SU-DHL-6 (cell line): Measurements from ENCODE around the gene ARHGAP29.

Experiments used
- H2AFZ ChIP-seq: fragments of 200-600 bp; sonication (generic); 2 replicates; pipeline ENCODE4 v1.6.1; 2014; ENCODE audit warnings: low read depth, mild to moderate bottlenecking, moderate library complexity, mixed read lengths, antibody characterized with exemption, low read length; ENCODE audit not compliant: severe bottlenecking
- H3F3A ChIP-seq: fragments of 200-600 bp; shearing (Covaris generic); 2 replicates; pipeline ENCODE4 v1.6.0; 2016; ENCODE audit warnings: antibody characterized with exemption, mild to moderate bottlenecking; ENCODE audit not compliant: insufficient read depth
- H3K27ac ChIP-seq: fragments of 200-600 bp; sonication (generic); 2 replicates; pipeline ENCODE4 v1.5.1; 2016; ENCODE audit warnings: low read depth, mild to moderate bottlenecking, low read length, moderate library complexity, mixed read lengths
- H3K27me3 ChIP-seq: fragments of 200-600 bp; sonication (generic), shearing (Covaris generic); 2 replicates; pipeline ENCODE4 v1.6.0; 2014; ENCODE audit warnings: mild to moderate bottlenecking, low read length
- H3K36me3 ChIP-seq: fragments of 200-600 bp; sonication (generic); 2 replicates; pipeline ENCODE4 v1.6.1; 2014; ENCODE audit warnings: mild to moderate bottlenecking, low read length, mixed read lengths
- H3K4me2 ChIP-seq: fragments of 300-600, 200-600 bp; shearing (Covaris generic), sonication (generic); 2 replicates; pipeline ENCODE4 v1.6.0; 2014; ENCODE audit warnings: low read length, low read depth, mild to moderate bottlenecking; ENCODE audit not compliant: poor library complexity, severe bottlenecking
- H3K4me3 ChIP-seq: fragments of 200-600 bp; sonication (generic); 2 replicates; pipeline ENCODE4 v1.5.1; 2014; ENCODE audit warnings: antibody characterized with exemption, low read length, mild to moderate bottlenecking, mixed read lengths; ENCODE audit not compliant: insufficient read depth, poor library complexity, severe bottlenecking
- H3K79me2 ChIP-seq: fragments of 200-600 bp; sonication (generic); 2 replicates; pipeline ENCODE4 v1.6.1; 2014; ENCODE audit warnings: mild to moderate bottlenecking, low read length, moderate library complexity; ENCODE audit not compliant: insufficient read depth
- H3K9ac ChIP-seq: fragments of 200-600 bp; sonication (generic); 2 replicates; pipeline ENCODE4 v1.7.0; 2014; ENCODE audit warnings: mild to moderate bottlenecking, low read length
- H3K9me2 ChIP-seq: fragments of 200-600 bp; sonication (generic); replicated peaks from 2 replicates; pipeline ENCODE4 v1.6.1; 2014; ENCODE audit warnings: low read length; ENCODE audit not compliant: insufficient read depth
- H3K9me3 ChIP-seq: fragments of 200-600 bp; sonication (generic); 2 replicates; pipeline ENCODE4 v1.6.1; 2014; ENCODE audit warnings: low read length, mixed read lengths; ENCODE audit not compliant: insufficient read depth
- H4K20me1 ChIP-seq: fragments of 200-600 bp; sonication (generic); 2 replicates; pipeline ENCODE4 v1.6.1; 2014; ENCODE audit warnings: low read depth, mild to moderate bottlenecking, antibody characterized with exemption, low read length, moderate library complexity, mixed read lengths
- CTCF ChIP-seq: fragments of 200-600 bp; sonication (generic); IDR thresholded peaks from one replicate; pipeline ENCODE4 v1.5.1; 2017; ENCODE audit warnings: antibody characterized with exemption, mild to moderate bottlenecking, low read length, moderate library complexity; ENCODE audit not compliant: insufficient read depth, poor library complexity, severe bottlenecking
- EZH2phosphoT487 ChIP-seq: fragments of 200-600 bp; sonication (generic), shearing (Covaris generic); conservative IDR thresholded peaks from 2 replicates; pipeline ENCODE4 v1.6.1; 2018; ENCODE audit warnings: mild to moderate bottlenecking, antibody characterized with exemption, low read length, moderate library complexity, mixed read lengths

ARHGAP29 gene

GRCh38 chr1:94244816-94245215, 7.4 kb upstream of the ARHGAP29 start:
- H3K27ac ChIP-seq = no peak overlapping the region
- no peak overlapping the region for H3K9ac ChIP-seq
- no peak overlapping the region for H3K4me2 ChIP-seq
- H3F3A ChIP-seq = no peaks in the 10 kb centered on the region
- H3K36me3 ChIP-seq = no peaks in the 10 kb centered on the region
- no peaks in the 10 kb centered on the region for H4K20me1 ChIP-seq
- no peak overlapping the region for H3K4me3 ChIP-seq
- H3K79me2 ChIP-seq = no peaks in the 10 kb centered on the region
- no peaks in the 10 kb centered on the region for H3K9me3 ChIP-seq
- TF ChIP-seq EZH2phosphoT487 (no peak), CTCF (no peak)
- no peaks in the 10 kb centered on the region for H3K27me3 ChIP-seq
- no peak overlapping the region for H2AFZ ChIP-seq
- no peaks in the 10 kb centered on the region for H3K9me2 ChIP-seq

GRCh38 chr1:94243665-94244064, 6.3 kb upstream of the ARHGAP29 start:
- no peak overlapping the region for H3K4me2 ChIP-seq
- H3K36me3 ChIP-seq = no peaks in the 10 kb centered on the region
- no peak overlapping the region for H2AFZ ChIP-seq
- H3K27ac ChIP-seq = no peak overlapping the region
- H3F3A ChIP-seq = no peaks in the 10 kb centered on the region
- no peak overlapping the region for H3K9ac ChIP-seq
- no peaks in the 10 kb centered on the region for H3K9me3 ChIP-seq
- no peaks in the 10 kb centered on the region for H4K20me1 ChIP-seq
- no peaks in the 10 kb centered on the region for H3K27me3 ChIP-seq
- H3K9me2 ChIP-seq = no peaks in the 10 kb centered on the region
- no peak for TF ChIP-seq EZH2phosphoT487
- no peak for TF ChIP-seq CTCF
- H3K4me3 ChIP-seq = no peak overlapping the region
- H3K79me2 ChIP-seq = no peaks in the 10 kb centered on the region

- no peaks in the 10 kb centered on the region for H3K27me3 ChIP-seq
- H3F3A ChIP-seq = no peaks in the 10 kb centered on the region
- H3K4me2 ChIP-seq = no peak overlapping the region
Measured at GRCh38 chr1:94240822-94241221, 3.4 kb upstream of the ARHGAP29 start.

More at GRCh38 chr1:94240822-94241221, 3.4 kb upstream of the ARHGAP29 start:
- Histone ChIP-seq H4K20me1 (no peaks in the 10 kb centered on the region), H3K36me3 (no peaks in the 10 kb centered on the region), H3K9me2 (no peaks in the 10 kb centered on the region), H2AFZ (no peak overlapping the region), H3K4me3 (no peak overlapping the region), H3K79me2 (no peaks in the 10 kb centered on the region), H3K9me3 (no peaks in the 10 kb centered on the region), H3K9ac (no peak overlapping the region), H3K27ac (no peak overlapping the region)
- no peak for TF ChIP-seq CTCF
- no peak for TF ChIP-seq EZH2phosphoT487
